GM13977 (cell line): ENCODE measurements around the gene CERS3.
"Not testable (repeated sequence)": the region's sequence is repeated elsewhere in the genome, so short reads cannot be mapped to it uniquely, and the experiment has no call there.

Experiments
- DNase-seq: peaks from one replicate; pipeline ENCODE4 v3.0.0; 2012; ENCODE audit warnings: low spot score
- in situ Hi-C: fragments of 300-500 bp; cut with MboI; formaldehyde crosslinking; loops from one replicate; pipeline ENCODE4 v1.12.0; 2022; ENCODE audit warnings: low sequenced_read_pairs, low pct_unique_long_range_greater_than_20kb, mixed read lengths, inconsistent platforms; ENCODE audit not compliant: unreplicated experiment
- TF ChIP-seq, protein P1 (sequence below): IDR thresholded peaks from 2 replicates; pipeline ENCODE4 v1.5.1; 2012; ENCODE audit warnings: mild to moderate bottlenecking, control low read depth; ENCODE audit not compliant: insufficient read depth; ENCODE audit errors: extremely low read depth, missing control alignments

CERS3 gene

DNA sequence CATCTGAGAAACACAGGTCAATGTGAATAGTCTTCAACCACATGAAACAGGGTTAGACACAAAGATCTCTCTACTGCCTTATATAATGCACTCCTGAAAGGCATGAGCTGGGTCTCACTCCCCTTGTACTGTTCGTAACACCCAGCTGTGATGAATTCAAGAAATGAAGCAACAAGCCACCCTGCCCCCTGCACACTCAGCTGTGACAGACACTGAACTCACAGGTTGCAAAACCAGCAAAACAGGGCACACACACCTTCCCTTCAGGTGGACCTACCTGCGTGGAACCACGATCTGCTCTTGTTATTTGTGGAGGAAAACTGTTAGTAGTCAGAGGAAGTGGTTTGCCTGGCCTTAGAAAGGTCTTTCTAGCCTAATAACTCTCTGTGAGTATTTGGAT lies 64.5 kb downstream of the CERS3 start:
- TF ChIP-seq, protein P1, sequence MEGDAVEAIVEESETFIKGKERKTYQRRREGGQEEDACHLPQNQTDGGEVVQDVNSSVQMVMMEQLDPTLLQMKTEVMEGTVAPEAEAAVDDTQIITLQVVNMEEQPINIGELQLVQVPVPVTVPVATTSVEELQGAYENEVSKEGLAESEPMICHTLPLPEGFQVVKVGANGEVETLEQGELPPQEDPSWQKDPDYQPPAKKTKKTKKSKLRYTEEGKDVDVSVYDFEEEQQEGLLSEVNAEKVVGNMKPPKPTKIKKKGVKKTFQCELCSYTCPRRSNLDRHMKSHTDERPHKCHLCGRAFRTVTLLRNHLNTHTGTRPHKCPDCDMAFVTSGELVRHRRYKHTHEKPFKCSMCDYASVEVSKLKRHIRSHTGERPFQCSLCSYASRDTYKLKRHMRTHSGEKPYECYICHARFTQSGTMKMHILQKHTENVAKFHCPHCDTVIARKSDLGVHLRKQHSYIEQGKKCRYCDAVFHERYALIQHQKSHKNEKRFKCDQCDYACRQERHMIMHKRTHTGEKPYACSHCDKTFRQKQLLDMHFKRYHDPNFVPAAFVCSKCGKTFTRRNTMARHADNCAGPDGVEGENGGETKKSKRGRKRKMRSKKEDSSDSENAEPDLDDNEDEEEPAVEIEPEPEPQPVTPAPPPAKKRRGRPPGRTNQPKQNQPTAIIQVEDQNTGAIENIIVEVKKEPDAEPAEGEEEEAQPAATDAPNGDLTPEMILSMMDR, result no peak
- DNase-seq, result no peak
- in situ Hi-C loops, result no loop called here

DNA sequence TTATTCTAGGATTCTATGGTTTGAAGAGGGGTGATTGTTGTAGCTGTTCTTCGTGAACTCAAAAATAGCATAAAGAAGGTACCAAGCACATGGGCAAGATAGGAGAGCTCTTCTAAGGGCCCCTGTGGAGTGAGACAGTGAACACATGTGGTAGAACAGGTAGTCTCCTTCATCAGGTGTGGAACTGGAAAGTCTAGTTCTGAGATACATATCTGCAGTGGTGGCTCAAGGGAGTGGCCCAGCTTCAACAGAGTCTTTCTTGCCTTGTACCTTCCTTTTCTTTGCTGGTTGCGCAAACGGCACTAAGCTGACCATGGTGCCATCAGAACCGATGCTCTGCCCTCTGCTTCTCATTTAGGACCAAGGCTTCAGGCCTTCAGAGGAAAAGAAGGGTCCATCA lies 65.2 kb downstream of the CERS3 start:
- DNase-seq, result no peak
- in situ Hi-C loops, result no loop called here
- TF ChIP-seq, protein P1, result no peak

DNA sequence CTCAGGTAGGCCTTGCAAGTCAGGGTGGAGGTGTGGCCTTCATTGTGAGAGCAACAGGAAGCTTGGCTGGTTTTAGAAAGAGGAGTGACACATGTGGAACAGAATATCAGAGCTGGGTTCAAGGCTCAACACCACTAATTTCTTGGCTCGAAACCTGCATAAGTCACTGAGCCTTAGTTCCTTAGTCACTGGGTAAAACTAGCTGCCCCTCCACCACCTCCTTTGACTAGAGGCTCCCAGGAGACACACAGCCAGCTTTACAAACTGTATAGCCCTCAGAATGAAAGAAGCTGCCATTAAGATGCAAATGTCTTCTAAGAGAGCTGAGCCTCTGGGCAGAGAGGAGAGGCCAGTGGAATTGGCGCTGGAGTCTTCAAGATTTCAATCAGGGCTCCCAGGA lies 67.7 kb downstream of the CERS3 start:
- TF ChIP-seq, protein P1, result no peak

DNA sequence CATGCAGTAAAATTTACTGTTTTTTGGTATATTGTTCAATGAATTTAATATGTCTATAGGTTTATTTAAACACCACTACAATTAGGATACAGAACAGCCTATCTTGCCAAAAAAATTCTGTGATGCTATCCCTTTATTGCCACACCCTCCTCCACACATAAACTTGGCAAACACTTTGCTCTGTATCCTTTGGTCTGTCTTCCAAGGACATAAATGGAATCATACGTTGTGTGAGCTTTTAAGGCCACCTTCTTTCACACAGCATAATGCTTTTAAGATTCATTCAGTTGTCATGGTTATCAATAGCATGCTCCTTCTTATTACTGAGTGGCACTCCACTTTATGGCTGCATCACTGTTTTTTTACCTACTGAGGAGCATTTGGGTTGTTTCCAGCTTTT lies 71.5 kb downstream of the CERS3 start:
- DNase-seq, result no peak
- in situ Hi-C loops, result no loop called here
- TF ChIP-seq, protein P1, result no peak

More for the DNA sequence above, 67.7 kb downstream of the CERS3 start:
- in situ Hi-C loops, result no loop called here
- no peak for DNase-seq

DNA sequence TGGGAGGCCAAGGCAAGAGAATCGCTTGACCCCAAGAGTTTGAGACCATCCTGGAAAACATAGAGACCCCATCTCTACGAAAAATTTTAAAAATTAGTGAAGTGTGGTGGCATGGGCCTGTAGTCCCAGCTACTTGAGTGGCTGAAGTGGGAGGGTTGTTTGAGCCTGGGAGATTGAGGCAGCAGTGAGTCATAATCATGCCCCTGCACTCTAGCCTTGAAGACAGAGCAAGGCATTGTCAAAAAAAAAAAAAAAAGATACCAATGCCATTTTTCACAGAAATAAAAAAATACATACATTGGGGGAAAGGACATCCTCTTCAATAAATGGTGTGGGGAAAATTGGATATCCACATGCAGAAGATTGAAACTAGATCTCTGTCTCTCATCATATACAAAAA lies 74.6 kb downstream of the CERS3 start:
- in situ Hi-C loops, result no loop called here
- no peak for DNase-seq
- TF ChIP-seq, protein P1, result no peak

DNA sequence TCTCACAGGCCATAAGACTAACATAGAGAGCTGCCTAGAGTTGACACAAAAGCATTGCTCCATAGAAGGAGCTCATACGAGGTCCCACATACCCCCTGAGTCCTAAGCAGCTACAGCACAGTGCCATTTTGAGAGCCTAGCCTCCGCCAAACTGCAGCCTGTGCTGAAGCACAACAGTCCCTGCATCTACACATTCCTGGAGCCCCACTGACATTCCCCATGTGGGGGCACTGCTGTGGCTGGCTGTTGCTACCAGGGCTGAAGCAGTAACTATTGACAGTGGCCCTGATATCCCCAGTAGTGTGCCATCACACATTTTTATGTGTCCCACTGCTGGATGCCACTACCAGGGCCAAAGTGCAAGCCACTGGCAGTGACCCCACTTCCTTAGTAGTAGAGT lies 80.3 kb downstream of the CERS3 start:
- TF ChIP-seq, protein P1, result no peak
- no peak for DNase-seq
- in situ Hi-C loops, result no loop called here

DNA sequence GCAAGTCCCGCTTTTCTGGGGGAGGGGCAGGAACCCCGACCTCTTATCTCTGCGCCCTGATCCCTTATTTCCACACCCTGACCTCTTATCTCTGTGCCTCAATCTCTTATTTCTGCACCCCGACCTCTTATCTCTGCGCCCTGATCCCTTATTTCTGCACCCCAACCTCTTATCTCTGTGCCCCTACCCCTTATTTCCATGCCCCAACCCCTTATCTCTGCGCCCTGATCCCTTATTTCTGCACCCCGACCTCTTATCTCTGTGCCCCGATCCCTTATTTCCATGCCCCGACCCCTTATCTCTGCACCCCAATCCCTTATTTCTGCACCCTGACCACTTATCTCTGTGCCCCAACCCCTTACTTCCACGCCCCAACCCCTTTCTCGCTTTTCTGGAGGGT lies 87.7 kb downstream of the CERS3 start:
- in situ Hi-C loops, DNase-seq: not testable (repeated sequence)
